ENCODE results near the gene CFAP46.

- TF ChIP-seq, protein P1, sequence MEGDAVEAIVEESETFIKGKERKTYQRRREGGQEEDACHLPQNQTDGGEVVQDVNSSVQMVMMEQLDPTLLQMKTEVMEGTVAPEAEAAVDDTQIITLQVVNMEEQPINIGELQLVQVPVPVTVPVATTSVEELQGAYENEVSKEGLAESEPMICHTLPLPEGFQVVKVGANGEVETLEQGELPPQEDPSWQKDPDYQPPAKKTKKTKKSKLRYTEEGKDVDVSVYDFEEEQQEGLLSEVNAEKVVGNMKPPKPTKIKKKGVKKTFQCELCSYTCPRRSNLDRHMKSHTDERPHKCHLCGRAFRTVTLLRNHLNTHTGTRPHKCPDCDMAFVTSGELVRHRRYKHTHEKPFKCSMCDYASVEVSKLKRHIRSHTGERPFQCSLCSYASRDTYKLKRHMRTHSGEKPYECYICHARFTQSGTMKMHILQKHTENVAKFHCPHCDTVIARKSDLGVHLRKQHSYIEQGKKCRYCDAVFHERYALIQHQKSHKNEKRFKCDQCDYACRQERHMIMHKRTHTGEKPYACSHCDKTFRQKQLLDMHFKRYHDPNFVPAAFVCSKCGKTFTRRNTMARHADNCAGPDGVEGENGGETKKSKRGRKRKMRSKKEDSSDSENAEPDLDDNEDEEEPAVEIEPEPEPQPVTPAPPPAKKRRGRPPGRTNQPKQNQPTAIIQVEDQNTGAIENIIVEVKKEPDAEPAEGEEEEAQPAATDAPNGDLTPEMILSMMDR (IDR thresholded peaks at IDR 0.05), result no peak
- TF ChIP-seq POLR2AphosphoS5 (IDR thresholded peaks at IDR 0.05), result no peak
- no peak for TF ChIP-seq POLR2A (IDR thresholded peaks at IDR 0.05)
- TF ChIP-seq EP300 (IDR thresholded peaks at IDR 0.05), result no peak
These were observed 16.3 kb downstream of the CFAP46 start for GRCh38 chr10:132926070-132926469.

Measured in upper lobe of left lung (tissue), 4 donors.